Central memory CD4-positive, alpha-beta T cell (primary cell): Measurements from ENCODE around the gene TUB.

ENCODE experiments used
- DNase-seq: peaks from one replicate; pipeline ENCODE4 v3.0.0; 2022

Gene TUB

DNA sequence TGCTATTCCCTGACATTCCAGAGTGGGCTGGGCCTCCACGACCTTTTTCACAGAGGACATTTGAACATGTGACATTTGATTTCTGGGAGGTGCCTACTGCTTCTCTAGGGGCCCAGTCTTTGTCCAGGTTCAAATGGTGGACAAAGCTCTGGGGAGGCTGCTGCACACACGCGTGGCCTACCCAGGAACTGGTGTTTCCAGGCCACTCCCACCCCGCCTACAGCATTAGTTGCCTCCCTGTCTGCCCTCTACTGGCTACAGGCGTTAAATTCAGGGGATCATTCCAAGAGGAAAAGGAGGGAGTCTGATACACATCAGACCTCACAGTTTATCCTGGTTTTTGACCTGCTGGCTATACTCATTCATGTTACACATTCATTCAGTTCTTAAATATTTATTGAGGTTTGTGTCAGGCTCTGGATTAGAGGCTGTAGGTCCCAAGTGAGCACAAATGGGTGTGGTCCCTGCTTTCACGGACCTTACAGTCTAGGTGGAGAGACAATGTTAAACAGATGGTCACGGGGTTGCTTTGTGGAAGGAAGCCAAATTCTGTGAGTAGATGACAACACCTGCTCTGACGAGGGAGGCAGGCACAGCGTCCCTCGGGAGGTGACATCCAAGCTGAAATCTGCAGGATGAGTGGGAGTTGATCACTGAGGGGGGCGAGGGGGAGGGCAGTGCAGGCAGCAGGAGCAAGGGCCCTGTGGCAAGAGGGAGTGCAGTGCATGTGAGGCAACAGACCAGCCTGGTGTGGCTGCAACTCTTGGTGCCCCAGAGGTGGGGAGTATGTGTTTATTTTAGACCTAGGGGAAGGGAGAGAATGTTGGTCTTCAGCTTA lies 11.8 kb downstream of the TUB start:
- DNase-seq = no peak

DNA sequence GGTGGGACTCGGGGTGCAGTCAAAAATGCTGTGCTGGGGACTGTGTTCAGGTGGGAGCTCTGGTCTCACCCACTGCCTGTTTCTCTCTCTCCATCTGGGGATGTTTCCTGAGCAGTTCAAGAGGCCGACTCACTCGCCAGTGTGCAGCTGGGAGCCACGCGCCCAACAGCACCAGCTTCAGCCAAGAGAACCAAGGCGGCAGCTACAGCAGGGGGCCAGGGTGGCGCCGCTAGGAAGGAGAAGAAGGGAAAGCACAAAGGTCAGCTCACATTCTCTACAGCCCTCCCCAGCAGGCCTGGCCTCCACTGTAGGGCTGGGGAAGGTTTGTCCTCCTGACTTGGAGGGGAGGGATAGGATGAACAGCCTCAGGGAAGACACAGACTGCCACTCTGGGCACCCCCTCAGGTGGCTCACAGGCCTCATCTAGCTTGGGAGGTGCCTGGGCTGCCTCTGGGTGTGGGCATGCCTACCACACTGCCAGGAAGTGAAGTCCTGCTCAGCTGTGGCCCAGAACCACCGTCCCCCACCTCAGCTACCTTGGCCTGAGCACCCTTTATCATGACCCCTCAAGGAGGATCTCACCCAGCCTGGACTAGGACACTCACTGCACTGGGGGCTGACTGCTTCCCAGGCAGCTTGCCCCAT lies 13.0 kb downstream of the TUB start:
- DNase-seq = no peak

DNA sequence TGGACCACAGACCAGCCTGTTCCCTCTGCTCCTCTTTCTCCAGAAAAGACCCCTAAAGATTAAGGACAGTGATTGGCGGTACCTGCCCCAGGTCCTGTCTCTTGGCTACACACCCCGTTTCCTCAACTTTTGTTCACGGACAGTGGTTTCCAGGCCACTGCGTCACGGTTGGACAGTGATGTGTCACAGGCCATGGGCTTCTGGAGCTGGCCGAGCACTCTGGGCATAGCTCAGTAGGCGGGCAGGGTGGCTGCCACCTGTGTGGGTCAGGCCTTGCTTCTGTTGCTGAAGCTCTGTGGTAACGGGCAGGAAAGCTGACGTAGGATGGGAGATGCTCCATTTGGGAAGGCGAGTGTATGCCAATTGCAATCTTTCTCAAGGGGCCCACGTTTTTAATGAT lies 13.6 kb downstream of the TUB start:
- DNase-seq = no peak

DNA sequence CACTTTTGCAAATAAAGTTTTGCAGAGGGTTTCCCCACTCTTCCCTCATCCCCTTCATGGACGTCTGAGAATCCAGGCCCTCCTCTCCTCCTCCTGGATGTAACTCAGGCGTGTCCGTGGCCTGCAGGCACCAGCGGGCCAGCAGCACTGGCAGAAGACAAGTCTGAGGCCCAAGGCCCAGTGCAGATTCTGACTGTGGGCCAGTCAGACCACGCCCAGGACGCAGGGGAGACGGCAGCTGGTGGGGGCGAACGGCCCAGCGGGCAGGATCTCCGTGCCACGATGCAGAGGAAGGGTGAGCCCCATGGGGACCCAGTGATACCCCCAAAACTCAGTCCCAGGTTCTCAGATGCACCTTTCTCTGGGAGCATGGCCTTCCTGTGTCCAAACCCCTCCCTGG lies 14.4 kb downstream of the TUB start:
- DNase-seq = no peak

DNA sequence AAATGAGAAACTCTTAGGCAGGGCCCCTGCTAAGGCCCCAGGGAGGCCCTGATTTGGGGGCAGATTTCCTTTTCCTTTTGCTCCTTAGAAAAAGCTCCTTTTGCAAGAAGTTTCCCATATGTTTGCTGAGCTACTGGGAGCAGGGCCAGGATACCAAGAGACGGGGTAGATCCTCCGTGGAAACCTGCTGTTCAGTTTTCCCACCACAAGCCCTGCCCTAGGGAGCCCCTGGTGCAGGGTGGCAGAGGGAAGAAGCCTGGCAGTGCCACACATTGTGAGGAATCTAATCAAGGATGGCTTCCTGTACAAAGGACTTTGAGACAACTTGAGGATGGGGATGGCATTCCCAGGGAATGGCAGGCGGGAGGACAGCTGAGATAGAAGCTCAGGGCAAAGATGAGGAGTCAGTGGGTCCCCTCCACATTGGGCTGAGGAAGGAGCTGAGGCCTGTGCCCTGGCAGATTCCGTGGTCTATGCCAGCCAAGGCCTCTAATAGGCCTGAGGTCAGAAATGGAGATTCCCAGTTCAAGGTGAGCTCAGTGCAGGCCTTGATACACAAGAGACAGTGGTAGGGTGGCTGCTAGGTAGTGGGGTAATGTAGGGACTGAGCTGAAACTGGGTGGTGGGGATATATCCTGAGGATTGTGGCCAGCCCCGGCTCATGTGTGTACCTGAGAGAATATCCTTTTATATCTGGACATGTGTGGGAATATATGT lies 15.0 kb downstream of the TUB start:
- no peak for DNase-seq

DNA sequence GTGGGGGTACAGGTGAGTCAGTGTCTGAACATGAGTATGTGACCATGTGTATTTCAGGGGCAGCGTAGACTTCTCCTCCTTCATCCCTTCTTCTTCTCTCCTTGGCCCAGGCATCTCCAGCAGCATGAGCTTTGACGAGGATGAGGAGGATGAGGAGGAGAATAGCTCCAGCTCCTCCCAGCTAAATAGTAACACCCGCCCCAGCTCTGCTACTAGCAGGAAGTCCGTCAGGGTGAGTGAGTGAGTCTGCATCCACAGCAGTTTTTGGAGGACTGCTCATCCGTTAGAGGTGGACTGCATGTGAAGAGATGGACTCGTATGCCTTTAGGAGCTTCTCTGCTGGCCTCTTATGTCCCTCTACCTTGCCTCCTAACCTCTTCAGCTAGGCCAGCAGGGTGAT lies 15.6 kb downstream of the TUB start:
- DNase-seq = no peak

DNA sequence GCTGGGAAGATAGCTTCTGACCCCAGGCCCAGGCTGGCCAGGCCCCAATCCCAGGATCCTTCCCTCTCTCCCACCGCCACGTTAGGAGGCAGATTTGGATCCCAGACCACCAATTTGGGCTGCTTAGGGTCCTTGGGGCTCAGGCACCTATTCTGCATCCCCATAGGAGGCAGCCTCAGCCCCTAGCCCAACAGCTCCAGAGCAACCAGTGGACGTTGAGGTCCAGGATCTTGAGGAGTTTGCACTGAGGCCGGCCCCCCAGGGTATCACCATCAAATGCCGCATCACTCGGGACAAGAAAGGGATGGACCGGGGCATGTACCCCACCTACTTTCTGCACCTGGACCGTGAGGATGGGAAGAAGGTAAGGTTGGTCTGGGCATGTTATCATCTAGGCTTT lies 16.1 kb downstream of the TUB start:
- DNase-seq = no peak

DNA sequence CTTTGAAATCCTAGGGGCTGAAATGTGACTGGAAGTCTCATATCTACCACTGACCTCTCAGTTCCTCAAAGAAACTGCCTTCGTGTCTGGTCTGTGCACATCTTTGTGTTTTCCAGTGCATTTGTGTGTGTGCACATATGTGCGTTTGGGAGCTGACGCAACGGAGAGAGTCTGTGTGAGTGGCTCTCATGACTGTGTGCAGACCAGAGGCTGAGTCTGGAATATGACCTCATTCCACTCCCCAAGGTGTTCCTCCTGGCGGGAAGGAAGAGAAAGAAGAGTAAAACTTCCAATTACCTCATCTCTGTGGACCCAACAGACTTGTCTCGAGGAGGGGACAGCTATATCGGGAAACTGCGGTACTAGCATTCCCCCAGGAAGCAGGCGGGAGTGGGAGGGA lies 16.5 kb downstream of the TUB start:
- no peak for DNase-seq

DNA sequence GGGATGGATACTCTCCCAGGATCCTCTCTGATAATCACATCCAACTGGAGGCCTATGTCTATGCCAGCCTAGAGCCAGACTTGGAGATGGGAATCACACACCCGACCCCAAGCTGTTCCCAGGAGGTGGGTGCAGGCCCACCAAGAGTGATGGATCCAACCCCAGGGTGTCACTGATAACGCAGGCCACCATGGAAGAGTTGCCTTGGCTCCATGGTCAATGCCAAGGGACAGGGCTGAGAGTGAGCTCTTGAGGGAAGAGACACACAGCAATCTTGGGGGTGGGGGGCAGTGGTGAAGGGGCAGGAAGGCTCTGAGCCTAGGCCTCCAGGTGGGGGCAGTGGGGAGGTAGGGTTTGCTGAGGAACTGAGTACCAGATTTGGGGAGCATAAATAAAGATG lies 16.9 kb downstream of the TUB start:
- no peak for DNase-seq

DNA sequence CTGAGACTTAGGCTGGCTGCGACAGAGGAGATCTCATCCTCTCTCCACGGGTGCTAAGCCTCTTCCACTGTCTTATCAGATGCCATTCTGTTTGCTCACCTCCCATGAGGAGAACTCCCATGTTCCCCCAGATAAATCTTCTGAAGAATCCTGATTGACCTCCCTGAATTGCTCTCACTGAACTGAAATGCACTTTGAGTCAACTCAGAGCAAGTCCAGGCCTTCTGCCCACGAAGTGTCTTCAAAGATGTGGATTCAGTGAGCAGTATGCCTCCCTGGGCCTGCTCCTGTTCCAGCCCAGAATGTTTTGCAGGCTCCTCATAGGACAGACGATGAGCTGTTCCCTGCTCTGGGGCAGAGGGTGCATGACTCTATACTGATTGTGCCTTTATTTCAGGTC lies 17.4 kb downstream of the TUB start:
- no peak for DNase-seq

DNA sequence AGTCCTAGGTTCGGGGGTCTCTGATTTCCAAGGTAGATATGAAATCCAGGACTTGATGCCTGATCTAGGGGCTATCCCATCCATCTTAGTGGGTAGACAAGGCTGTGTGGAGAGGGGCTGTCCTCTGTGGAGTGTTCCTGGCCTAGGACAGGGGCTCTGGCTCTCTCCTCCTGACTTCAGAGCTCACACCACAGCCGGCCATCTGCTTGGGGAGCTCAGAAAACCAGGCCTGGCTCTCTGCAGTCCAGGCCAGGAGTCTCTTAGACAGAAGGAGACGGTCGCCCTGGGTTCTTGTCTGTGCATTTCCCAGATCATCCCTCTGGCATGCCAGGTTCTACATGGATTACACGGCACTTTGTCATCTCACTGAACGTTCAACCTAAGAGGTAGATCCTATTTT lies 17.9 kb downstream of the TUB start:
- no peak for DNase-seq

DNA sequence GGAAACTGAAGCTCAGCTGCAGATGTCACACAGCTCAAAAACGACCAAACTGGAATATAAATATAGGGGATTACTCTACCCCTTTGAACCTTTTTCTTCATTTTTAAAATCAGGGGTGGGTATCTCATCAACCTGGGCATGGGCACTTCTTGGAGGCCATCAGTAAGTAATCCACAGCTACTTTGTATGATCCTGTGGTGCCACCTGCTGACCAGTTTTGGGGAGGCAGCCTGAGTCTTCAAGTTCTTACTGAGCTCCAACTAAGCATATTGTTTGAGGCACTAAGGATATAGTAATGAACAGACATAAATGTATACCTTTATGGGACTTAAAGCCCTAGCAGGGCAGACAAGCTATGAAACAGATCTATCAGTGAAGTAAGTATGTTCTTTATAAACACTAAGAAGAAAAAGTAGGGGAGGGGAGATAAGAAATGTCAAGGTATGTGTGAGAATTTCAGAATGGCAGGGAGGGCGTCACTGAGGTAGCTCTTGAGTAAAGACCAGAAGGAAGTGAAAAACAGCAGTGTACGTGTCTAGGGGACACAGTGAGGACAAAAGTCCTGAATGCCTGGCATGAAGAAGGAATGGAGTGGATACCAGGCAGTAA lies 18.4 kb downstream of the TUB start:
- peak; percentile 50 for DNase-seq

DNA sequence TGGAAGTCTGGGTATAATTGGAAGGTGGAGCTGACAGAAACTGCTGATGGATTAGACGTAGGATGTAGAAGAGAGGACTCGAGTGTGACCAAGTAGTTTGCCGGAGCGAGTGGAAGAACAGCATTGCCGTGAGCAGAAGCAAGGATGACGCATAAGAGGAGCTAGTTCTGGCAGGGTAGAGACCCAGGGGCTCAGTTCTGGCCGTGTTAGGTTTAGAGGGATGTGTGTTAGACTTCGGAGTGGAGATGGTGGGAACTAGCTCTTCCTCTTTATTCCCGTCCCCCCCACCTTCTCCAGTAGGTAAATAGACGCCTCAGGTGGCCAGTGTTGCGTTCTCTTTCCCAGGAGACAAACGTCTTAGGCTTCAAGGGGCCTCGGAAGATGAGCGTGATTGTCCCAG lies 19.1 kb downstream of the TUB start:
- DNase-seq = no peak

DNA sequence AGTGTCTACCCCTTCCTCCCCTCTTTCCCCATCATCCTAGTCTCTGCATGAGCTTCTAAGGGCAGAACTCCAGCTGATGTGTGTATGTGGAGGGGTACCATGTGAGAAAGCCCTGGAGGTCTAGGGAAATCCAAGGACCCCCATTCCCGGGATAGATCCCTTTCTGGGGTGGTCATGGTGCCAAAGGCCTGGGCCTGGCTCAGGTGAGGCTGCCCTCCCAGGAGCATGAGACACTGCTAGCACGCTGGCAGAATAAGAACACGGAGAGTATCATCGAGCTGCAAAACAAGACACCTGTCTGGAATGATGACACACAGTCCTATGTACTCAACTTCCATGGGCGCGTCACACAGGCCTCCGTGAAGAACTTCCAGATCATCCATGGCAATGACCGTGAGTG lies 19.6 kb downstream of the TUB start:
- no peak for DNase-seq

DNA sequence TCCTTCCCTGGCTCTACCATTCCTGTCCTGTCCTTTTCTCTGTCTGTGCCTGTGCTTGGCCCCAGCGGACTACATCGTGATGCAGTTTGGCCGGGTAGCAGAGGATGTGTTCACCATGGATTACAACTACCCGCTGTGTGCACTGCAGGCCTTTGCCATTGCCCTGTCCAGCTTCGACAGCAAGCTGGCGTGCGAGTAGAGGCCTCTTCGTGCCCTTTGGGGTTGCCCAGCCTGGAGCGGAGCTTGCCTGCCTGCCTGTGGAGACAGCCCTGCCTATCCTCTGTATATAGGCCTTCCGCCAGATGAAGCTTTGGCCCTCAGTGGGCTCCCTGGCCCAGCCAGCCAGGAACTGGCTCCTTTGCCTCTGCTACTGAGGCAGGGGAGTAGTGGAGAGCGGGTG lies 20.4 kb downstream of the TUB start:
- no peak for DNase-seq

DNA sequence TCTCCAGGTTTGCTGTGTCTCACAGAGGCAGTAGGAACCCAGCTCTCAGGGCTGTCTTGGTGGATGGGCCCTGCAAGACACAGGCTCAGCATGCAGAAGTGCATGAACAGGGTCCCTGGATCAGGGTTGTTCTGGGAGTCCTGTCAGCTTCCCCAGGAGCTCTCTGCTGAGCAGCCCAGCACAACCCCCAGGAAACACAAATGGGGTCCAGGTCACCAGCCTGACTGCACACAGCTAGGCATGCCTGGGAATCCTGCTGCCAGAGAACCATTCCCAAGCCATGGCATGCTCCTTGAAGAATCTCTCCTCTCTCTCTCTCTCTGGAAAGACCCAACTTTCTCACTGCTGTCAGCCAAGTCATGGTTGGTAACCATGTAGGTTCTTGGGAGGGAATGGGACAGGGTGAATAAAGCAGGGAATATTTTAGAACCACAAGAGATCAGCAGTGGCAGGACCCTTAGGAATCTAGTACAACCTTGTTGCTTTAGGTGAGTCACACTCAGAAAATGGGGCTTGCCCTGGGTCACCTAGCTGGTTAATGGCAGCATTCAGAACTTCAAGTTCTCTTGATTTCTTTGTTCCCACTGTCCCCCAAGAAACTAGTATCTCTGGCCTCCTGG lies 21.4 kb downstream of the TUB start:
- no peak for DNase-seq

DNA sequence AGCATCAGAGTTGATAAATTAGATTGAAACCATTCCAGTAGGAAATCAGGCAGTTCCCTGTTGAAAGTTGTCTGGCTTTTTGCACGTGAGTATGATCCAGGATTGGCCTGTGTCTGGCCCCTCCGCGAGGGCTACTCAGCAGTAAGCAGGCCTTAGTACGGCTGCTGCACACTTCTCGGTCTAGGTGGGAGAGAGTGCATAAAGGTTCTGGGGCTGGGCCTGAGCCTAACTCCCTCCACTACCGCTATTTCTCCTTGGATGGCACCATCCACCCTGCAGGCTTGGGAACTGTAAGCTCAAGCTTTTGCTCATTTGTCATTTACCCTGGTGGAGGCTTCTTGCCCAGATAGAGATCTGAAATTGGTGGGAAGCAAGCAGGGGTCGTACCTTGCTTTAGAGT lies 22.0 kb downstream of the TUB start:
- DNase-seq = no peak

DNA sequence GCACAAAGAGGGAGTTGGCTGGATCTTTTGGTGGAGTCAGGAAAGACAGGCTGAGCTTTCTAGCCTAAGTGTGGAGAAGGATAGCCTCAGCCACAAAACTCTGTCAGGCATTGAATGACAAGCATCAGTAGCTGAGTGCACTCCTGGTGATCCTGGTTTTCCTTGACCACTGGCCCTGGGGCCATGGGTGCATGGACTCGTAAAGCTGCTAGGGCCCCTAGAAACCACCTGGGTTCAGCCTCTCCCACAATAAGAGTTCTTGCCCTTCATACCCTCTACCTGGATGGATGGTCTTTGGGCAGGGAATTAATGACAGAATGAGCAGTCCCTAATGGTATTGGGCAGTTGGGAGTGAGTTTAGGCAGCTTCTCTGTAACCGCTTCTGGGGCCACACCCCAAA lies 22.9 kb downstream of the TUB start:
- DNase-seq = no peak

DNA sequence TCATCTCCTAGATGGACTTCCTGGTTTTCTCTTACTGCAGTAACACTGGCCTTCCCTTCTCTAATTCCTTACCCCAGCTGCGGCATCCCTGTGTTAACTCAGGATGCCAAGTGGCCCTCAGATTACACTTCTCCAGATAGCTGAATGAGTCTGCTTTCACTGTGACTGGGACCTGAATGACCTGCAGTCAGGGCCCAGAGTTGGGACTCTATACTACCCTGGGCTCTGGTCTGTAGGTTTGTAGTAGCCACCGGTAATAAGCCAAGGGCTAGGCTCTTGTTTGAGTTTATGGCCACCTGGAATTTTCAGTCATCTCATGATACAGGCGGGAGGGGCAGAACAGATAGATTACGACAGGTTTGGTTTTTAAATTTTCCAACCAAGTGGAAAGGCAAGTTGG lies 24.1 kb downstream of the TUB start:
- DNase-seq = no peak

DNA sequence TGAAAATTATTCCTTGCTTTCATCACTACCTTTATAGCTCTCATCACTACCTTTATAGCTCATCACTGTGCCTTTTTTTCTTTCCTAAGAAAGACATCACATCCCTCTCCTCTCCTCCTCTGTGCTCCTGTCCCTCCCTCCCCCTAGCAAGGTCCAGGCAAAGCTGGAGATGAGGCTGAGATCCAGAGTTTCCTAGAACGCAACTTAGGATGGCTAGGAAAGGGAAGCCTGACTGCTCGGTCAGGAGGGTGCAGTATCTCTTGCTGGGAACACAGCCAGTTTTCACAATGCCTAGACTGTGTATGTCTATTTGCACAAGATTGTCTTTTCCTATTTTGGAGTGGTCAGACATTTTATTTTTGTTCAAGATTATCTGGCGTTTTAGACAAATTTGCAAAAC lies 24.7 kb downstream of the TUB start:
- DNase-seq = no peak

DNA sequence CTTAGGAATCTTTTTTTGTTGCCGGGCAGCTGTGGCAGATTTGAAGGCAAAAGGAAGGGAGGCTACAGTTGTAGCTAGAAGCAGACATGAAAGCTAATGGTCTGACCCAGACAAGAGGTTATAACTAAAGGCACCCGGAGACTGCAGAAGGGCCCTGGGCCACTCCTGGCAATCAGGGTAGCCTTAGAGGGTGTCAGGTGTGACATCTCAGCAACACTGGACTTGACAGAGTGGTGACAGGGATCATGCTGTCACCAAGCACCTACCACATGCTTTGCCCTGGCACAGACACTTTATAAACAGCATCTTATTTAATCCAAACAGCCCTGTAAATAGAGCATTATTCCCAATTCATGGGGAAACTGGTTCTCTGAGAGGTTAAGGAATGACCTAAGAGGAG lies 25.7 kb downstream of the TUB start:
- no peak for DNase-seq

DNA sequence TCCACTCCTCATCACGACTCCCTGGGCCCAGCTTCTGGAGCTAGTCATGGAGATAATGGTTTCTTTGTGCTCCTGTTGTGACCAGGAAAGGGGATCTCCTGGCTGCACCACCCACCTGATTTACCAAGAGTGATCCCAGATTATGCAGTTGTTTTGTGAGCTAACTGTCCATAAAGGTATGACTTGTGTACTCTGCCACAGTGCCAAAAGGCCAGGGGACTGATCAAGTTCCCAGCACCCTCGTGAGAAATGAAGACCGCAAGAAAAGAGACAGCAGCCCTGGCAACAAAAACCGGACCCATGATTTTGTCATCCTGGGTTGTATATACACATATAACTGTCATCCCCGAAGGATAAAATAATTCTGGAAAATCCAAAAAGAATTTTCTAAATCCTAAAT lies 26.6 kb downstream of the TUB start:
- no peak for DNase-seq

DNA sequence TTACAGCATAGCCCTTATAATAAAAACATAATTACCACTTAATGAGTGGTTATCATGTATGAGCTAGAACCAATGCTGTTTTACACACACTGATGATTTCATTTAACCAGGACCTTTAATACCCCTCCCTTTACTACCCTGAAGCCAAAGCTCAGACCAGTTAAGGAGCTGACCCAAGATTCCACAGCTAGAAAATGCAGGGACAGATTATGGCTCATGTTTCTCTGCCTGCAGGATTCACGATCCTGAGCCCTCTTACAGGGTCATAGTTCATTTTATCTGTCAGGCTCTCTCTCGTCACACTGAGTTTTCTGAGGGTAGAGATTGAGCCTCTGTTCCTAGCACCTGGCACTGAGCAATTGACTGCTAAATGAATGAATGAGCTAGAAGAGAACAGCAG lies 27.4 kb downstream of the TUB start:
- DNase-seq = no peak
